Activated CD8-positive, alpha-beta memory T cell treated with anti-CD3 and anti-CD28 coated beads, Interleukin-2, amount 50 U/mL, for 4 hours (primary cell): ENCODE measurements around the gene EEF1G.

ENCODE experiments used
- DNase-seq: peaks from one replicate; pipeline ENCODE4 v3.0.0-alpha.2; 2020

EEF1G gene

DNA sequence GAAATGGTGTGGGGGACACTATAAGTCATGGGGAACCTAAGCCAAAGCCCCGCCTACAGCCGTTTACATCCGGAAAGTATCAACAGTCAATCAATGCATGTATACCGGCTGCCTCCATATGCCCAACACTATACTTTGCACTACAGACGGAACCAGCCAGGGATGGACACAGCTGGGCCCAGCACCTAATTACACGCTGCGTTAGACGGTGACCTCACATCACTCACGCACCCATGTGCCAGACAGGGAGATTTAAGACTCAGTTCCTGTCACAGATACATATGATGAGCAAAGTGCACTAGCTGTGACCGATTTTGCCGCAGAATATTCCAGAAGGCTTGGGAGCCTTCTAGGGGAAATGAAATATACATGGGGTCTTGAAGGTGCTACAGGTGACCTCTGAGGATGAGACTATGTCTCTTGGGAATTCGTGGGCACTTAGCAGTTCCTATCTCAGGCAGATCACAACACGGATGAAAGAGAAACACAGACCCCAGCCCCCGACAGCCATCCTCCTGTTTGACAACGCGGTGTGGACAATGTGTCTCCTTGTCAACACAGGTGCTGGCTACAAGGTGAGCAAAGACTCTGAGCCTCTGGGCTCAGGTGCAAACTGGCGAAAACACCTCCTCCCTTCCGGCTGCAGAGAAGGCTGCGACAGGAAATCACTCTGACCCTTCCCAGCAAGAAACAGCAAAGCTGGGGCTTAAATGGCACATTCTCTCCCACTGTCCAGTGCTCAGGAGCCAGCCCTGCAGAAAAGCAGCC lies 35.0 kb downstream of the EEF1G start:
- no peak for DNase-seq

DNA sequence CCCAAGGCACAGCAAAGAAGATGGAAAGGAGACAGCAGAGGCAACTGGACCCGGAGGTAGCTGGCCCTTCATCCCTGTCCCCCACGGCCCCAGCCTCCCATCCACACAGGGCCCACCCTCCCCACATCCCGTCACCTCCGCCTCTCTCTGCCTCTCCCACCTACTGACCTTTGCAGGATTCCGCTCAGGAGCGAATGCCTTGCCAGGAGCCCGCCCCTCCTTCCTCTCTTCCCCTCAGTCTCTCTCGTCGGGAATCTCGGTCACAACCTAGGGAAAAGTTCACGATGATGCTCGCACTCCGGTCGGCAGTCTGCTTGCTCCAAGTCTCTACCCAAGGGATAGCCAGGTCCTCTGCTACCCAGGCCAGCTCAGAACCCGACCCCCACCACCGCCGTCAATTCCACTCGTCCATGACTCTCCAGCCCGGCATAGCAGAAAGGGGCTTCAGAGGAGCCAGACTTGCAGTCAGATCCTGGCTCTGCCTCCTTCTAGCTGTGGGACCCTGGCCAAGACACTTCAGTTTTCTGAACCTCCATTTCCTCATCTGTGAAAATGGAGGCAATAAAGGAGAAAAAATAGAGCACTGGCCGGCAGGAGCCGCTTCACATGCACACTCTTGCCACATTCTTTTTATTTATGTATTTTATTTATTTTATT lies 37.3 kb downstream of the EEF1G start:
- no peak for DNase-seq

DNA sequence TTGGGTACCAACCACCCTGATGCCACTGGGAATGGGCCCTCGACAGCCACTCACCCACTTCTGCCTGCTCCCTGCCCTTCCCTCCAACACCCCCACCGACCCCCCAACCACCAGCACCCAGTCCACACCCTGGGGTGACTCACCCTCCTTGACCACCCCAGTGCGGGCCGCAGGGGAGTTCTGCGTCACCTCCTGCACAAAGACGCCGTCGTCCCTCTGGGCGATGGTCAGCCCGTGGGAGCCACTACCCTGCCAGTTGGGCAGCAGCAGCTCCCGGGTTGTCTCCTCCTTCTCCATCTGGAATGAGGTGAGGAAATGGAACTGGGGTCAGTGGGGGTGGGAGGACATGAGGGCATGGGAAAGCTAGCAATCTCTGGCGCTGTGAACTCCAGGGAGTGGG lies 37.9 kb downstream of the EEF1G start:
- no peak for DNase-seq

DNA sequence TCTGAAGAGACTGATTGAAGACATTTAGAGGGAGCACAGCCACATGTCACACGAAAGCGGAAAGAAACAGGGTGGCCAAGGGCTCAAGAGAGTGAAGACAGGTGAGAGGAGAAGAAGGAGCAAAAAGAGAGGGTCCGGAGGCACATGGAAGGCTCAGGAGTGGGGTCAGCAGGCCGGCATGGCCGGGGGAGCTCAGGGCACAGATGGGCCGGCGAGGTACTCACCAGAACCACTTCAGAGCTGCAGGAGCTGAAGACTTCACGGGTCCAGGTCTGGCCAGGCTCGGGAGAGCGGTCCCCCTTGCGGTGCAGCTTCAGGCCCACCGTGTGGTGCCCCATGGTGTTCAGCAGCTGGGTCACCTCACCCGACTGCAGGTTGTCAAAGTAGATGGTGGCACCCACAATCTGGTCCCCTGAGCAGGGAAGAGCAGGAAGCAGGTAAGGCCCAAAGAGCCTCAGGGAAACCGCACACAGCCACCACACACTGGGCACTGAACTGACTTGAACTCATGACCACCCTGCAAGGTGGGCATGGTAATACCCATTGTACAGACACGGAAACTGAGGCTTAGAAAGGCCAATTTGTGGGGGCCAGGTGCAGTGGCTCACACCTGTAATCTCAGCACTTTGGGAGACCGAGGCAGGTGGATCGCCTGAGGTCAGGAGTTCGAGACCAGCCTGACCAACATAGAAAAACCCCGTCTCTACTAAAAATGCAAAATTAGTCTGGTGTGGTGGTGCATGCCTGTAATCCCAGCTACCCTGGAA lies 38.7 kb downstream of the EEF1G start:
- DNase-seq = no peak

DNA sequence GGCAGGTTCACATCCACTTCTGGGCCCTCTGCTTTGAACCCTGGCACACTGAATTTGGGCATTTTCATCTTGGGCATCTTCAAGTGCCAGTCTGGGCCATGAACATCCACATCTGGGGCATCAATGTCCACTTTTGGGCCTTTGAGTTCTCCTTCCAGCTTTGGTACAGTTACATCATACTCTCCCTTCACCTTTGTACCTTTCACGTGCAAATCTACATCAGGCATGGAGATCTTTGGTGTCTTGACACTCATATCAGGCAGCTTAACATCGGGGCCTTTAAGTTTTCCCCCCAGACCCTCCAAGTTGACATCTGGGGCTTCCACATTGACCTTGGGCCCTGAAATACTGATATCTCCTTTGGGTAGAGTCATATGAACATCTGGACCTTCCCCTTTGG lies 41.6 kb downstream of the EEF1G start:
- DNase-seq = no peak

DNA sequence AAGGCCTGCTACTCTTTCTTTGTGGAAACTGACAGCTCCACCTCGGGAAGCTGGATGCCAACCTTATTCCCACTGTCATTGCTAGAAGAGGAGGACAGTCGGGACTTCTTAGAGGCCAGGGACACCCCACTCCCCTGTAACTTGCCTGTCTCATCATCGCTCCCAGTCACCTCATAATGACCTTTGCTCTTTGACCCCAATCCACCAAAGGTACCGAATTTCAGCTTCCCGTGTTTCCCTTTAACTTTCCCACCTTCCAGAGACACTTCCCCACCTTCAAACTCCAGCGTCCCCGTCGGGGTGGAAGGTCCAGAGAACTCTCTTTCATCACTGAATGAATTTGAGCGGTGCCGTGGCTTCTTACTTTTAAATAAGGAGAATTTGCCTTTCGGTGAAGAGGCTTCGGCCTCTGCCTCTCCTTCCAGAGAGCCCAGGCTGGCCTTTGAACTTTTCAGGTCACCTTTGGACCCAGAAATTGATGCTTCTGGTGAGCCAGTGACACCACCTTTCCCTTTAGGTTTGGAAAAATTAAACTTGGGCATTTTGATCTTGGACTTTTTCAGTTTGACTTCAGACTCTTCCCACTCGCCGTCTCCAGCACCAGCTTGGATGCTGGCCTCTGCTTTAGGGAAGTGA lies 56.8 kb downstream of the EEF1G start:
- no peak for DNase-seq

DNA sequence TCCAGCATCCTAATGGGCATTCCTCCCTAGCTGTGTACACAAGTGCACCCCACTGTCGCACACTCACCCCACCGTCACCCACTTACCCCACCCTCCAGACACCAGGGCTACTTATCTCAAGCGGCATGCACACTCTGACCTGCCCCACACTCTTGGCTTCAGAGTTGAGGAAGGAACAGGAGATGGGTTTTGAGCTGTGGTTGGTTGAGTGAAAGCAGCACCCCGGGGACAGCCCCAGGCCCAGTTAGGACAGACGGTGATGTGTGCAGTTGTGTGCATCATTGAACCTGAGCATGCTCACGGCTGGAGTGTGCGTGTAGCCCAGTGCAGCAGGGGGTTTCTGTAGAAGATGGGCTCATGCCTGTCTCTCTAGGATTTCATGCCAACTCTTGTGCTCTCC lies 59.5 kb downstream of the EEF1G start:
- no peak for DNase-seq

DNA sequence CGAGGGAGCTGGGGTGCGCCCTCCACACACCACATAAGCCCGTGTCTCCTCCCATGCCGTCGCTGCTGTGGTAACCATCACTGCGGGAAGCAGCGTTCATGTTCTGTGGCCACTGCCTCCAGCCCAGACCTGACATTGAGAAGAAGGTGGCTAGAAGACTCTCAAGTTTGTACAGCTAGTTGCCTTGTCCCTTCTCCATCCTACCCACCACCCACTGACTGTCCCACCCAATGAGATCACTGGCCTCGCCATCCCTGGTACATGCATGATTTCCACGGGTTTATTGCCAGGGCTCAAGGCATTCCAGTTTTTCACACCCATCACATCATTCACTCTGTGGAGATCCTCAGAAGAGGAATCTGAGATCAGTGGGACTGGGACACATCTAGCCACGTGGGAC lies 60.1 kb downstream of the EEF1G start:
- DNase-seq = no peak

DNA sequence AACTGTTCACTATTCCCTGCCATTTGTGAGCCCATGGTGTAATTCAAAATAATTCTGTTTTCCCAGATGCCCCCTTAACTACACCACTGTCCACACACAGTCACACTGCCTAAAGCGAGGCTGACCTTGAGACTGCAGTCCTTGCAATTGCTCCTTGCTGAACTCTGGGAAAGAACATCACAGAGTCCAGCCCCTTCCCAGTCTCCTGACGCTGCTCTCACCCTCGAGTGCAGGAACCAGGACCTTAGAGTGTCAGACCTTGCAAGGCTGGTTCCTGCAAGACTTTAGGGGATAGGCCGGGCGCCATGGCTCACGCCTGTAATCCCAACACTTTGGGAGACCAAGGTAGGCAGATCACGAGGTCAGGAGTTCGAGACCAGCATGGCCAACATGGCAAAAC lies 60.7 kb downstream of the EEF1G start:
- no peak for DNase-seq
